ENCODE data around the gene BORCS8.
"Not testable (repeated sequence)": the region's sequence is repeated elsewhere in the genome, so short reads cannot be mapped to it uniquely, and the experiment has no call there.

The BORCS8 gene
- 7.1 to 7.5 reads per million in 2 donors for total RNA-seq

- DNase-seq = peak; percentile 96
Observed at GRCh38 chr19:19192078-19192882, at the start of gene BORCS8, which contains the start of gene RFXANK. Gene BORCS8, minus strand, starts transcription at chr19:19192152. Its CDS starts 35 bp downstream, at chr19:19192117. Gene RFXANK, plus strand, starts transcription at chr19:19192258. Its CDS starts 1,689 bp downstream, at chr19:19193947.

GRCh38 chr19:19240476-19240875 lies 48.5 kb upstream of the BORCS8 start:
- no peak for DNase-seq

GRCh38 chr19:19239675-19240074 lies 47.7 kb upstream of the BORCS8 start:
- DNase-seq = no peak

GRCh38 chr19:19238126-19238894 lies 46.4 kb upstream of the BORCS8 start:
- DNase-seq = no peak

DNA sequence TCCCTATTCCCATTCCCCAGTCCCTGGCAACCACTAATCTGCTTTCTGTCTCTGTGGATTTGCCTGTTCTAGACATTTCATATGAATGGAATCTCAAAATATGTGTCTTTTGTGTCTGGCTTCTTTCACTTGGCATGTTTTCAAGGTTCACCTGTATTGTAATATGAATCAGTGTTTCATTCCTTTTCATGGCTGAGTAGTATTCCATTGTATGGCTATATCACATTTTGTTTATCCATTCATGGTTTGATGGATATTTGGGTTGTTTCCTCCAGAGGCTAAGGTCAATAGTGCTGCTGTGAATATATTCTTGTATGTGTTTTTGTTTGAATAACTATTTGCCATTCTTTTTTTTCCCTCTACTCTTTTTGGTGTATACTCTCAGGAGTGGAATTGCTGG lies 44.2 kb upstream of the BORCS8 start:
- no peak for DNase-seq

- no peak for DNase-seq
Observed at GRCh38 chr19:19234220-19234816, 42.4 kb upstream of the BORCS8 start.

GRCh38 chr19:19232261-19232721 lies 40.3 kb upstream of the BORCS8 start:
- no peak for DNase-seq

- DNase-seq = no peak
Observed at GRCh38 chr19:19230999-19231398, 39.0 kb upstream of the BORCS8 start.

DNA sequence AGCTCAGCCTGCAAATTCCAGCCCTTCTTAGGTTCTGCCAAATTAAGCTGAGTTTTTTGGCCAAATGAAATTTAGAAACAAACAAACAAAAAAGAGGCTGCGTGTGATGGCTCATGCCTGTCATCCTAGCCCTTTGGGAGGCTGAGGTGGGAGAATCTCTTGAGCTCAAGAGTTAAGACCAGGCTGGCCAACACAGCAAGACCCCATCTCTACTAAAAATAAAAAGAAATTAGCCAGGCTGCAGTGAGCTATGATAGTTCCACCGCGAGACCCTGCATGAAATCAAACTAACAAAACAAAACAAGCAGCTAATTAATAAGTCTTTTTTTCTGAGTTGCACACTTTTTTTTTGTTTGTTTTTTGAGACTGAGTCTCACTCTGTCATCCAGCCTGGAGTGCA lies 37.7 kb upstream of the BORCS8 start:
- no peak for DNase-seq

GRCh38 chr19:19227217-19227616 lies 35.3 kb upstream of the BORCS8 start:
- no peak for DNase-seq

GRCh38 chr19:19226663-19227062 lies 34.7 kb upstream of the BORCS8 start:
- no peak for DNase-seq

DNA sequence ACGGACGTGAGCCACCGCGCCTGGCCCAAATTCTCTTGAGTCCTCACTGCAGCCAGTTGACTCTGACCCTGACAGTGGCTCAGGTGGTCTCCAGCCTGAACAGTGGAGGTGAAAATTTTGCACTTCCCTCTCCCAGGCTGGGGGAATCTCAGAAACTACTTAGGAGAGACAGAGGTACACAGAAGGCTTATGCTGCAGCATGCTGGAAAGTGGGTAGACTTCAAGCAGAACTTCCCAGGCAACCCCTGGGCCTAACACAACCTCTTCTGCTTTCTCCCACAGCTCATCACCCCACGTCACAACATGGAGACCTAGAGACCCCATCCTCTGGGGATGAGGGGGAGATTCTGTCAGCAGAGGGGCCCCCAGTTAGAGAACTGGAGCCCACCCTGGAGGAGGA lies 34.3 kb upstream of the BORCS8 start:
- no peak for DNase-seq

- DNase-seq = peak; percentile 67
Observed at GRCh38 chr19:19224852-19225494, 33.0 kb upstream of the BORCS8 start.

DNA sequence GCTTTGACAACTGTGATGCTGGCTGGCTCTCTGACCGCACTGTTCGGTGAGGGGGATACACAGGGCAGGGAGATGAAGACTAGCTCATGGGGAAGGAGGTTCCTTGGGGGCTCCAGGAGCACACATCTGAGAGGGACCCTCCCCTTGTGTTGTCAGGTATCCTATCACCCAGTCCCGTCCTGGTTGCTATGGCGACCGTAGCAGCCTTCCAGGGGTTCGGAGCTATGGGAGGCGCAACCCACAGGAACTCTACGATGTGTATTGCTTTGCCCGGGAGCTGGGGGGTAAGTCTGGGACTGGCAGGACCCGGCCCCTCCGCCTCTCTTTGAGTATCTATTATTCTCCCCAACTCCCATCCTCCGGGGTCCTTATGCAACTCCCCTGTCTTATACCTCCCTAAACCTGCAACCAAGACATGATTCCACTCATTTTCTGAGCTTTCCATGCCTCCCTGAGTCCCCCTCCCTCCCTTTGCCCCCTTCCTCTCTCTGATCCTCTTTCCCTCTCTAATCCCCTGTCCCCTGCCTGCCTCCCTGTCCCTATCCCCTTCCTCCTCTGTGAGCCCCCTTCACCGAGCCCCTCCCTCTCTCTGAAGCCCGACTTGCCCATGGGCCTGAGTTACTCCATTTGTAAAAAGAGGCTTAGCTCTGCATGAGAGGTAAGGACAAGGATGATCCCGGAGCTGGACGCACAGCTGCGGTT lies 32.3 kb upstream of the BORCS8 start:
- DNase-seq = no peak

GRCh38 chr19:19223636-19224035 lies 31.7 kb upstream of the BORCS8 start:
- no peak for DNase-seq

DNA sequence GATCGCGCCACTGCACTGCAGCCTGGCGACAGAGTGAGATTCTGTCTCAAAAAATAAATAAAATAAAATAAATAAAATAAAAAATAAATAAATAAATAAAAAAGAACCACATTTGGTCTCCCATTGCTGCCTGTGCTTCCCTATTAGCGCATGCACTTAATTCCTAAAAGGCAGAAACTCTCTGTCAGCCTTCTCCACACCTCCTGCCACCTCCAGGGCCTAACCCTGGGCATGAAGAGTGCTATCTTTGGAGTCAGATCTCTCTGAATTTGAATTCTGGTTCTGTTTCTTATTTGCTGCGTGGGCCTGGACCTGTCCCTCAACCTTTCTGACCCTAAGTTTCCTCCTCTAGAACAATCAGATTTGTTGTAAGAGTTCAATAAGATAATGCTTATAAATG lies 31.1 kb upstream of the BORCS8 start:
- no peak for DNase-seq

DNA sequence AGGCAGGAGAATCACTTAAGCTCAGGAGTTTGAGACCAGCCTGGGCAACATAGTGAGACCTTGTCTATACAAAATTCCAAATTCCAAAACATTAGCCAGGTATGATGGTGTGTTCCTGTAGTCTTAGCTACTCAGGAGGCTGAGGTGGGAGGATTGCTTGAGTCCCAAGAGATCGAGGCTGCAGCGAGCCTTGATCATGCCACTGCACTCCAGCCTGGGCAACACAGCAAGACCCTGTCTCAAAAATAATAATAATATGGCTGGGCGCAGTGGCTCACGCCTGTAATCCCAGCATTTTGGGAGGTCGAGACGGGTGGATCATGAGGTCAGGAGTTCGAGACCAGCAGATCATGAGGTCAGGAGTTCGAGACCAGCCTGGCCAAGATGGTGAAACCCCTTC lies 29.0 kb upstream of the BORCS8 start:
- not testable (repeated sequence) for DNase-seq

DNA sequence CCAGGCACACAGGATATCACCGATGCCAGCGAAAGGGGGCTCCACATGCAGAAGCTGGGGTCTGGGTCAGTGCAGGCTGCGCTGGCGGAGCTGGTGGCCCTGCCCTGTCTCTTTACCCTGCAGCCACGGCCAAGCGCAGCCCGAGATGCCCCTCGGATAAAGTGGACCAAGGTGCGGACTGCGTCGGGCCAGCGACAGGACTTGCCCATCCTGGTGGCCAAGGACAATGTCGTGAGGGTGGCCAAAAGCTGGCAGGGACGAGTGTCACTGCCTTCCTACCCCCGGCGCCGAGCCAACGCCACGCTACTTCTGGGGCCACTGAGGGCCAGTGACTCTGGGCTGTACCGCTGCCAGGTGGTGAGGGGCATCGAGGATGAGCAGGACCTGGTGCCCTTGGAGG lies 27.0 kb upstream of the BORCS8 start:
- no peak for DNase-seq

DNA sequence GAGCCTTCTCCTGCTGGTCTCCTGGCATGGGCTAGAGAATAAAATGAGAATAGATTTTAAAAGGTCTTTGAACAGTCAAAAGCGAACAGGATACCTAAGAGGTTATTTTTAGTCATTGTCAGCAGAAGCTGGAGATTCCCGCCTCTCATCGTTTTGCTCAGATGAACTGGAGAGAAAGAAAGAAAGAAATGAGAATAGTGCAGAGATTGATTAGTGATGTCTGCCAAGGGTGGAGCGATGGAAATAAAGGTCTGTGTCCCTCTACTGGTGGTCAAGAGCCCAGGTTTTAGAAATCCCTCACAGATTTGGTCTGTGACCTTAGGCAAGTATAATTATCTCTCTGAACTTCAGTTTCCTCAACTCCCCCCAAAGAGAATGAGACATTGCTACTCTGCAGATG lies 25.1 kb upstream of the BORCS8 start:
- no peak for DNase-seq

GRCh38 chr19:19215792-19216191 lies 23.8 kb upstream of the BORCS8 start:
- DNase-seq = no peak

- no peak for DNase-seq
Observed at GRCh38 chr19:19214892-19215291, 22.9 kb upstream of the BORCS8 start.

- DNase-seq = no peak
Observed at GRCh38 chr19:19214159-19214490, 22.2 kb upstream of the BORCS8 start.

Data from T-helper 9 cell (primary cell).